Fibroblast of mammary gland (primary cell): ENCODE measurements around the gene CXCL9.
"Not testable (repeated sequence)": the region's sequence is repeated elsewhere in the genome, so short reads cannot be mapped to it uniquely, and the experiment has no call there.

ENCODE experiments used
- DNase-seq: peaks from one replicate; pipeline ENCODE4 v3.0.0-alpha.2; 2010; ENCODE audit warnings: low read depth
- H3K4me3 ChIP-seq: 2 replicates; pipeline ENCODE4 v1.5.1; 2011; ENCODE audit warnings: low read depth, mild to moderate bottlenecking, low read length, moderate library complexity; ENCODE audit not compliant: control insufficient read depth
- TF ChIP-seq, protein P1 (sequence below): conservative IDR thresholded peaks from 2 replicates; pipeline ENCODE4 v1.5.1; 2011; ENCODE audit warnings: low read depth, low read length, inconsistent platforms; ENCODE audit not compliant: control insufficient read depth, insufficient read depth

CXCL9 gene

DNA sequence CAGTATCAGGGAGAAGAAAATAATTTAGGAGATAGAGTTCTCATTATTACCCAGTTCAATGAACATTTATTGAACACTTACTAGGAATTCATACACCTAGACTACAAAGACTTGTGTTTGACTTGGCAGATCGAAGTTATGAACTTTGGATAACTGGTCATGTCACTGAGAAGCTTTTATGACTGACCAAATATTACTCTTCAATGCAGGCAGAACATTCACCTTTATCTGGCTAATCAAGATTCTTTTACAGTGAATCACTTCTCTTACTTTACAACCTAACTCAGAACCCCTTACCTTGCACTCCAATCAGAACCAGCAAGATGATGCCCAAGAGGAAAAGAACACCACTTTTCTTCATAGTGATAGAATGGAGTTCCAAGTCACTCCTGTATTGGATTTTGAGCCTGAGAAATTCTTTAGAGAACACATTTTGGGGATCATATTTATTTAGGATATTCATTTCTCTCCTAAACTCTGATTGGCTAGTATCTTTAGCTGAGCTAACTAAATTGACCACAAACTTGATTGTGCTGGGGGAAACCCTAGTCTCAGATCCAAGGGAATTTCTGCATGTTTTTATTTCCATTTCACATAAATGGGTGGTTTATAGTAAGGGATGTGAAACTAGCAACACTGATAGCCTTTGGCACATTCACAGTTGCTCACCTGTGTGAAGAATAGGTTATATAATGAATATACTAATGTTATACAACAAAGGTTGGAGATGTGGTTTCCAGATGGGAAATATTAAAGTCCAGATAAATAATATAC is at the start of gene CXCL9:
CXCL9 (minus strand) TSS at position 421 of the 774 bp plus-strand sequence; CDS start at position 361, 60 bp downstream.
- TF ChIP-seq, protein P1, sequence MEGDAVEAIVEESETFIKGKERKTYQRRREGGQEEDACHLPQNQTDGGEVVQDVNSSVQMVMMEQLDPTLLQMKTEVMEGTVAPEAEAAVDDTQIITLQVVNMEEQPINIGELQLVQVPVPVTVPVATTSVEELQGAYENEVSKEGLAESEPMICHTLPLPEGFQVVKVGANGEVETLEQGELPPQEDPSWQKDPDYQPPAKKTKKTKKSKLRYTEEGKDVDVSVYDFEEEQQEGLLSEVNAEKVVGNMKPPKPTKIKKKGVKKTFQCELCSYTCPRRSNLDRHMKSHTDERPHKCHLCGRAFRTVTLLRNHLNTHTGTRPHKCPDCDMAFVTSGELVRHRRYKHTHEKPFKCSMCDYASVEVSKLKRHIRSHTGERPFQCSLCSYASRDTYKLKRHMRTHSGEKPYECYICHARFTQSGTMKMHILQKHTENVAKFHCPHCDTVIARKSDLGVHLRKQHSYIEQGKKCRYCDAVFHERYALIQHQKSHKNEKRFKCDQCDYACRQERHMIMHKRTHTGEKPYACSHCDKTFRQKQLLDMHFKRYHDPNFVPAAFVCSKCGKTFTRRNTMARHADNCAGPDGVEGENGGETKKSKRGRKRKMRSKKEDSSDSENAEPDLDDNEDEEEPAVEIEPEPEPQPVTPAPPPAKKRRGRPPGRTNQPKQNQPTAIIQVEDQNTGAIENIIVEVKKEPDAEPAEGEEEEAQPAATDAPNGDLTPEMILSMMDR = no peak
- DNase-seq = no peak
- H3K4me3 ChIP-seq = no peak within 1 kb of the TSS

DNA sequence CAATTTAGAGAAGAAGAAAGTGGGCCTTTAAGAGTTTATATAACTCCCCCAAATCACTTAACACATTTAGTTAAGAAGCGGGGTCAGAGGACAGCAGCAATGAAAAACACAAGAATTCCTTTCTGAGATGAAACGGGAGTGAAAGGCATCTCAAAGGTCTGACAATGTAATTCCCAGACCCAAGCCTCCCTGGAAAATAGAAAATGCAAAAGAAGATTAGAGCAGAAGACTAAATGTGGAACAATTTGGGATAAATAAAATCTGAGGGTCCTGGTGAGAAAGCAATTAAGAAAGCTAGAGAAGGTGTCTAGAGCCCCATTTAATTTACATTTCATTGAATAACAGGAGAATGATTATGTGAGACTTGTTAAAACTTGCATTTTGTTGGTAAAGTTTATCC is 48.1 kb upstream of the CXCL9 start:
- no peak overlapping the region for H3K4me3 ChIP-seq
- TF ChIP-seq, protein P1 = no peak
- no peak for DNase-seq

DNA sequence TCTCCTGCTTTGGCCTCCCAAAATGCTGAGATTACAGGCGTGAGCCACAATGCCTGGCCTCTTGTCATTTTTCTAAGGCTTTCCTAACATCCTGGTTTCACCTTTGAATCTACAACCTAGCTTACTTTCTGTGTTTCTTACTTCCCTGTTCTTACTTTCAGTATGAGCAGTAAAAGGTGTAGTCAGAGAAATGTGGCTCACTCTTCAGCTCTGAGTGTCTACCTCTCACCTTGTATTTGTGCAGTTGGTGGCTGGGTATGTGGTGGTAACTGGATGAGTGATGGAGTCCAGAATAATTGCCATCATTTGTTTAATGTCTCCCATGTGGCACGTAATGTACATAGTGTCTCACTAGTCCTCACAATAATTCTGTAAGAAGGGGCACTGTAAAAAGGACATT is 47.7 kb upstream of the CXCL9 start:
- TF ChIP-seq, protein P1 = no peak
- no peak for DNase-seq
- H3K4me3 ChIP-seq = no peak overlapping the region

DNA sequence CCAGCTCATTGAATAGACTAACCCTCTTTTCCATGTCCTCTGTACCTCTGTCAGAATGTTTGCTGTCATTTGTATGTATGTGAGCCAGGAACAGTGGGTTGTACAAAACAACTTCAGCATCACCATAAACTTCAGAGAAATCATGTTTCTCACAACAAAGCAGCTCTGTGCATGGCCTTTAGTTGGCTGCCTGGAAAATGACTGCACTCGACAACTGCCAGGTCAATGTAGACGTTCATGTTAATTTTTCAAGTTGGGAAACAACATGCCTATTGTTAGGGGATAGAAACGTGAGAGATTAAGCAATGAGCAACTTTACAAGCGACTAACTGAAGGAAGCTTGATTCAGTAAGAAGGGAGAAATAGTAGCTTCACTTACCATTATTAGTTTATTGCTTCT is 46.4 kb upstream of the CXCL9 start:
- H3K4me3 ChIP-seq = no peak overlapping the region
- TF ChIP-seq, protein P1 = no peak
- no peak for DNase-seq

DNA sequence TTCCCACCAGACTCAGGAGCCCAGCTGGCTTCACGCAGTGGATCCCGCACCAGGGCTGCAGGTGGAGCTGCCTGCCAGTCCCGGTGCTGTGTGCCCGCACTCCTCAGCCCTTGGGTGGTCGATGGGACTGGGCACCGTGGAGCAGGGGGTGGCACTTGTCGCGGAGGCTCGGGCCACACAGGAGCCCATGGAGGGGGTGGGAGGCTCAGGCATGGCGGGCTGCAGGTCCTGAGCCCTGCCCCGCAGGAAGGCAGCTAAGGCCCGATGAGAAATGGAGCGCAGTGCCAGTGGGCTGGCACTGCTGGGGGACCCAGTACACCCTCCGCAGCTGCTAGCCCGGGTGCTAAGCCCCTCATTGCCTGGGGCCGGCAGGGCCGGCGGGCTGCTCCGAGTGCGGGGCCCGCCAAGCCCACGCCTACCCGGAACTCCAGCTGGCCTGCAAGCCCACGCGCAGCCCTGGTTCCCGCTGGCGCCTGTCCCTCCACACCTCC is 43.3 kb upstream of the CXCL9 start:
- not testable (repeated sequence) for DNase-seq

DNA sequence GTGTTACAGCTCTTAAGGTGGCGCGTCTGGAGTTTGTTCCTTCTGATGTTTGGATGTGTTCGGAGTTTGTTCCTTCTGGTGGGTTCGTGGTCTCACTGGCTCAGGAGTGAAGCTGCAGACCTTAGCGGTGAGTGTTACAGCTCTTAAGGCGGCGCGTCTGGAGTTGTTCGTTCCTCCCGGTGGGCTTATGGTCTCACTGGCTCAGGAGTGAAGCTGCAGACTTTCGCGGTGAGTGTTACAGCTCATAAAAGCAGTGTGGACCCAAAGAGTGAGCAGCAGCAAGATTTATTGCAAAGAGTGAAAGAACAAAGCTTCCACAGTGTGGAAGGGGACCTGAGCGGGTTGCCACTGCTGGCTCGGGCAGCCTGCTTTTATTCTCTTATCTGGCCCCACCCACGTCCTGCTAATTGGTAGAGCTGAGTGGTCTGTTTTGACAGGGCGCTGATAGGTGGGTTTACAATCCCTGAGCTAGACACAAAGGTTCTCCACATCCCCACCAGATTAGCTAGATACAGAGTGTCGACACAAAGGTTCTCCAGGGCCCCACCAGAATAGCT is 42.6 kb upstream of the CXCL9 start:
- H3K4me3 ChIP-seq, DNase-seq: not testable (repeated sequence)

More for the DNA sequence above, 43.3 kb upstream of the CXCL9 start:
- H3K4me3 ChIP-seq = not testable (repeated sequence)

DNA sequence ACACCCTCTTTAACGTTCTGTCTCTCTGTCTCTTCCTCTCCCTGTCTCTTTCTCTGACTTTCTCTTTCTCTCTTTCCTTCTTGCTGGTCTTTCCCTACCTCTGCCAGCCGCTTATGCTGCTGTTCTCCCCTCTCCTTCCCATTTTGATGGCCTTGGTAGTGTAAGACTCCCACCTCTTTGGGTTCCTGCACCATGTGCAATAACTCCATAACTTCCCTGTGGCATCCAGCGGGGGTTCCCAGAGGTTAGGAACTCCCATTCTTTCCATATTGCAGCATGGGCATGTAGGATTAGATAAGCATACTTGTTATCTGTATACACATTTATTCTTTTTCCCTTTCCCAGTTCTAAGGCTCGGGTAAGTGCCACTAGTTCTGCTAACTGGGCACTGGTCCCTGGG is 37.4 kb upstream of the CXCL9 start:
- not testable (repeated sequence) for DNase-seq, H3K4me3 ChIP-seq

DNA sequence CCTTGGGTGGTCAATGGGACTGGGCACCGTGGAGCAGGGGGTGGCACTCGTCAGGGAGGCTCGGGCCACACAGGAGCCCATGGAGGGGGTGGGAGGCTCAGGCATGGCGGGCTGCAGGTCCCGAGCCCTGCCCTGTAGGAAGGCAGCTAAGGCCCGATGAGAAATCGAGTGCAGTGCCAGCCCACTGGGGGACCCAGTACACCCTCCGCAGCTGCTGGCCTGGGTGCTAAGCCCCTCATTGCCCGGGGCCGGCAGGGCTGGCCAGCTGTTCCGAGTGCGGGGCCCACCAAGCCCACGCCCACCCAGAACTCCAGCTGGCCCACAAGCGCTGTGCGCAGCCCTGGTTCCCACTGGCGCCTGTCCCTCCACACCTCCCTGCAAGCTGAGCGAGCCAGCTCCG is 36.0 kb upstream of the CXCL9 start:
- not testable (repeated sequence) for DNase-seq, H3K4me3 ChIP-seq

DNA sequence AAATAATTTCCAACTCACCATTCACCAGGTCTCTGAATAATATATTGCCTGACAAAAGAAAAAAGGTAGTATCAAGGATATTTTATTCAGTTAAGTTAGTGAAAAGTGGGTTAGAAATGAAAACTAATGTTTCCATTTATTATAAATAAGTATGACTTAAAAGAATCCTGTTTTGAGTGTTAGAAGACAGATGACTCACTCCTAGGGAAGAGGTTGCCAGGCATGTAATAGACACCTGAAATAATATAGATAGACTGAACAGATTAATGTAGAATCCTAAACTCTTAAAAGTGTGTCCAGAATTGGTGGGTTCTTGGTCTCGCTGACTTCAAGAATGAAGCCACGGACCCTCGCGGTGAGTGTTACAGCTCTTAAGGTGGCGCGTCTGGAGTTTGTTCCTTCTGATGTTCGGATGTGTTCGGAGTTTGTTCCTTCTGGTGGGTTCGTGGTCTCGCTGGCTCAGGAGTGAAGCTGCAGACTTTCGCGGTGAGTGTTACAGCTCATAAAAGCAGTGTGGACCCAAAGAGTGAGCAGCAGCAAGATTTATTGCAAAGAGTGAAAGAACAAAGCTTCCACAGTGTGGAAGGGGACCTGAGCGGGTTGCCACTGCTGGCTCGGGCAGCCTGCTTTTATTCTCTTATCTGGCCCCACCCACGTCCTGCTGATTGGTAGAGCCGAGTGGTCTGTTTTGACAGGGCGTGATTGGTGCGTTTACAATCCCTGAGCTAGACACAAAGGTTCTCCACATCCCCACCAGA is 35.1 kb upstream of the CXCL9 start:
- H3K4me3 ChIP-seq = not testable (repeated sequence)
- DNase-seq = peak; percentile 41
